HTERT RPE-1 (cell line): ENCODE data around the gene OTX2.

ENCODE experiments used
- in situ Hi-C: fragments of 300-500 bp; cut with MboI; formaldehyde crosslinking; loops from 4 replicates; pipeline ENCODE4 v1.14.3; 2020; ENCODE audit warnings: low sequenced_read_pairs

The OTX2 gene

DNA sequence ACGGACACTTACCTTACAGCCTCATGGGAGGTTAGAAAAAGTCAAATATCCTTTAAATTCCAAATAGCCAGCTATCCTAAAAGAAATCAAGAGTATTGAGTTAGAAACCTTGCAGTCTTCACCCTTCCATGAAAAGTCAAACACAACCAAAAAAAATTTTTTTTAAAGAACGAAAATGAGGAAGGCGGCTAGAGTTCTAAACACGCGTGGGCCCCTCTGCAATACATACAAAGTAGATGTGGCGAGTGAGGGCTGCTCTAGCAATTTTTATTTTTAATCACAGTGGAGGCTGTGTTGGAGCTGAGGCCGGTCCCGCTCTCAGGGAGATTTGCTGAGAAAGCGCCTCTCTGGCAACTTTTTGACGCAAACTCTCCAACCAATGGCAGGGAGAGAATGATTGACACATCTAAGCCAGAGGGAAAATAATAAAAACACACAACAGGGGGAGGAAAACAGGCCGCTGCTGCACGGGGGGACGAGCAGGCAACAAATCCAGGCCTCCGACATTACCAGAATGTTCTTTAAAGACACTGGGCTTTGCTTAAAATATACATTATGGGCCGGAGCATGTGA is at the start of gene OTX2:
TSS of gene OTX2 (minus strand) at position 333 of the 573 bp plus-strand sequence. CDS start 5,023 bp downstream, outside the sequence.
- in situ Hi-C loops = no loop called here

DNA sequence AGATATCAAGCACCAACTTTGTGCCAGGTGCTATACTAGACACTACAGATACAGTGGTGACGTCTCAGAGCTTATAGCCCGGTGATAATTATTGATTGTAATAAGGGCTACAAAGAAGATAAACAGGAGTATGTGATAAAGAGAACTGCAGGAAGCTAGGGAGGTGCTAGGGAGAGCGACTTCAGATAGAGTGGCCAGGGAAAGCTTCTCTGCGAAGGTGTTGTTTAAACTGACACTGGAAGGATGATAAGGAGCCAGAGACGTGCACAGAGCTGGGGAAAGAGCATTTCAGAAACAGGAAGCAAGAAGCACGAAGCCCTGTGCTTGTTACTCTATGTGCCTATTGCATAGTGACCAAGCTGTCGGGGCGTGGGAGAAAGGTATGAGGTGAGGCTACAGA is 48.1 kb upstream of the OTX2 start:
- in situ Hi-C loops = no loop called here

- in situ Hi-C loops = no loop called here
Measured at GRCh38 chr14:56857216-56857615, 46.9 kb upstream of the OTX2 start.

GRCh38 chr14:56855891-56856461 is 45.7 kb upstream of the OTX2 start:
- in situ Hi-C loops = no loop called here

DNA sequence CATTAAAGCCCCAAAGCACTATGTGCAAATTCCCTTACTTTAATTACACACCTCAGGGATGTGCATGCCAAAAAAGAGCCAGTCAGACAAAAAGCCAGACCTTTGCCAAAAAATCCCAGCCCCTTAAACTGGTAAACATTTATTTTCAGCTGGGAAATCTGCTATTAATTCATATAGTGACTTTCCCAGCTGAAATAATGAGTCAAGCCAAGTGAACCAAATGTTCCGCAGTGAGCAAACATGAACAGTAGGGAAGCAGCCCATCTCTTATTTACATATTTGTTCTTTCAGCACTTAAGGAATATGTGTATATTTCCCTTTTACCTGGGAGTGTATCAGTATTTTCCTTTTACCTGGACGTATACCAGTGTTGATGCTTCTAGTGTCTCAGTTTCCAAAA is 44.0 kb upstream of the OTX2 start:
- in situ Hi-C loops = no loop called here

DNA sequence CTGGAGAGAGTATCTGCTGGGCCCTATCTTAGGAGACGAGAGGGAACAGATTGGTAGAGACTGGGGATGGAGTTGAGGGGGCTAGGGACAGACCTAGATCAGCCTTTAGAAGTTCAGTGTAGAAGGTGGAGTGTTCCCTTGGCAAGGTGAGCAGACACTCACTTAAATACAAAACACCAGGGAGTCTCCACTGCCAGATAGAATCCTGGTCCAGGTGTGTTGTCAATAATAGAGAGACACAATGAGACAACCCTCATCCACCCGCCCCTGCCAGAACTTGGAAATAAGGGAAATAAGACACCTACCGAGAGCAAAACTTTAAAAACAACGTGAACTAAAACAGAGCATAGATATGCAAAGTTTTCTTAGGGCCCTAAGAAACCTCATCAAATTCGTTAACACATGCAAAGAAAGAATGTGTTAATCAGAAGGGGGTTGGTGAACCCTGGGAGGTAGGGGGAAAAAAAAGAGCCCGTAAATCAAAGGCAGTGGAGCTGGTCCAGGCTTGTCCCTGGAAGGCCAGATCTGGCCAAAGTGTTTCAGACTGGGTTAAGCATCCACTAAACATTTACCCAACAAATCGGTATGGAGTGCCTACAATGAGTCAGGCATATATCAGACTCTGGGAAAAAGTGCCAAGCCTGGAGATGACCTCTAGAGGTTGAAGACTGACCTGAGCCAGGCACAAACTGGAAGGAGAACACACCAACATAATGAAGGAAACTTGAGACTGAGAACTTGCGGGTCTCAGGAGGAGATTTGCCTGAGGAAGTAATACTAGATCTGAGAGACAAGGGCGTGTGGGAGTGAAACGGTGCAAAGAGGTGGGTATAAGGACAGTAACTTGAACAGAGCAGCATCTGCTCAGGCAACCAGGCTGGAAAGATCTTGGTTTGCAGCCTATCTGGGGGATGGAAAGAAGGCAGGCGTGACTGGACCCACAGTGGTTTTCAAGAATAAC is 37.0 kb upstream of the OTX2 start:
- in situ Hi-C loops = no loop called here

DNA sequence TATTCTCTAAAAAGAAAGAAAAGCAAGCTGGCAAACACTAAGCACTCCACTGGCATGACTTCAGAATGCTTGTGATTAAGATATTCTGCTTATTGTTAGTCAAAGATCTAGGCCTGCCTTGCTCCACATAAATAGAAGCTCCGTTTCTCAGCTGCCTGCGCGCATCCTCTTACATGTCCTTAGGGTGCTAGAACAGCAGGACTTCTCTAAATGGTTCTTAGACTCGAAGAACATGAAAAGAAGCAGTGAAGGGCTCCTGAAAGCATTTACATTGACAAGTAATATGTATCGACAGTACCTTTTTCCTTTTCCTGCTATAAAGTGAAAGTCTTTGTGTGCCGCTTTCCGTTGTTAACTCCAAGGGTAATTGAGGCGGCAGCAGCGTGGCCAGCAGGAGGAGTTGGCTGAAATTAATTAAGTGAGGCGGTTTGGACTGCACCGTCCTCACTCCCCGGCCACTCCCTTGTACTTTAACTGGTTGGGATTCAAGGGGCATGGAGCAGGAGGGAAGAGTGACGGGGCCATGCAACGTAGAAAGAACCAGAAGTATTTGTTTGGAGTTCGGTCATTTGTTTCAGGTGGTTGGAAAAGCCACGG is 34.2 kb upstream of the OTX2 start:
- in situ Hi-C loops = no loop called here

DNA sequence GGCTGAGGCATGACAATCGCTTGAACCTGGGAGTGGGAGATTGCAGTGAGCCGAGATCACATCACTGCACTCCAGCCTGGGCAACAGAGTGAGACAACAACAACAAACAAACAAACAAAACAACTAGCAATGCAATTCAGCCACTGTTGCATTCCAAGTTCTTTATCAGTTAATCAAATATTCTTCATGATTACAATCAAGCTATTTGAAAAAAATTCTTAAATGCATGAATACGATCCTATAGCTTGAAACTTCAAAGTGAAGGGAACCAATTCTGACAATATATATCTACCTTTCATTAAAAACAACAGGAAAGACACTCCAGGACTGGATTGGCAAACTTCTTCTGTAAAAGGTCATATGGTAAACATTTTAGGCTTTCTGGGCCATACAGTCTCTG is 31.3 kb upstream of the OTX2 start:
- in situ Hi-C loops = no loop called here

DNA sequence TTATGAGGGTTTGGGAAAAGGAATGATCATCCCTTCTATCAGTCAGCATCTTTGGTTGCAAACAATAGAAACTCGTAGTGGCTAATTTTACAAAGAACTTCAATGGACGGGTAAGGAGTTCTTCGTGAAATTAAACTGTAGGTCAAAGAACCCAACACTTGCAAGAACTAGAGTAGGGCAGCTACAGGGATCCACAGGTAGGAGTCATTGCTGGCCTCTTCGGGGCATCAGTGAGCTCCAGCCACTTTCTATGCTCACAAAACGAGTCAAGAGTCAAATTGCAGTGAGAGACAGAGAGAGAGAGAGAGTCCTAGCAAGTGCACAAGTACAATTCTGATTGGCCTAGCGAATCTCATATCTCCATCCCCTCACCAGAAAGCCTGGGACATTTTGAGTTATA is 29.9 kb upstream of the OTX2 start:
- in situ Hi-C loops = no loop called here

DNA sequence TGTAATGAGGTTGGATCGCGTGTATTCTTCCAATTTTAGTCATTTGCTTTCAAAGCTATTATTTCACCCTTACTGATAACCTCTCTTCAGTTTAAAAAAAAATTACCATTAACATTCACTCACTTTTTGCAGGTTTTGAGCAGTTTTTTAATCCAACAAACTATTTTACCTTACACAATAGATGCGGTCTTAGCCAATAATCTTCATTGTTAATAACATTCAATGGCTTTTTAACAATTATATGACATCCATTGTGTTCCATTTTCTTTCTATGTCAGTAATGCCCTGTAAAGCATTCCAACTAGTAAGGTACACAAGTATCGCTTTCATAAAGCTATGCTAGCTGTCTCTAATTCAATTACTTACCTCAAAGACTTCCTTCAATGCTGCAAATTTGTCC is 18.9 kb upstream of the OTX2 start:
- in situ Hi-C loops = no loop called here

GRCh38 chr14:56826214-56826613 is 15.9 kb upstream of the OTX2 start:
- in situ Hi-C loops = no loop called here

DNA sequence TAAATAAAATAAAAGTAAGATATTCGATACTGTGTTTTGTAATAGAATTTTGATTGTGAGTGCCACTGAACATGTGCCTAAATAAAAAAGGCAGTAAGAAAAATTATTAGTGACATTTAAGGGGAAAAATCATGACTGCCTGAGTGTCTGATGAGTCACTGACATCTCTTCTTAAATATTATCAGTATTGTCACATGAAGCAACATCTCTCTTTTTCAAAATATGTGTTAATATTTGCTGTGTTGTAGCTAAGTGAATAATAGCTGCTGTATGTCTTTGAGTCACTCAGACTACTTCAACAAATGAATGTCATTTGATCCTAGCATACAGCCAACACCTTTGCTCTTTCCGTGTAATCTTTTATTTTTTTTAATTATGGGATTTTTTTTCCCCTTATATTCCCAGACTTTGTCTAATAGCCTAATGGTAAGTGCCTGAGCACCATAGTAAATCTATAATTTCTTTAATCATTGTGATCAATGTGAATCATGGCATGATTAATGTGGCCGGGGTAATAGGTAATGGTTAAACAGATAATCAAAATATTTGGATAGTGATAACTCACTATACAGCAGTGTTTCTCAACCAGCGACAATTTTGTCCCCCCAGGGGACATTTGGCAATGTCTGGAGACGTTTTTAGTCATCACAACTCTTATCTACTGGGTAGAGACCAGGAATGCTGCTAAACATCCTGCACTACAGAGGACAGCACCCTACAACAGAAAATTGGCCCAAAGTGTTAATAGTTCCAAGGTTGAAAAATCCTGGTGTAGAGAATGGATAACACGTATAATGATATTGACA is 11.7 kb upstream of the OTX2 start:
- in situ Hi-C loops = no loop called here

DNA sequence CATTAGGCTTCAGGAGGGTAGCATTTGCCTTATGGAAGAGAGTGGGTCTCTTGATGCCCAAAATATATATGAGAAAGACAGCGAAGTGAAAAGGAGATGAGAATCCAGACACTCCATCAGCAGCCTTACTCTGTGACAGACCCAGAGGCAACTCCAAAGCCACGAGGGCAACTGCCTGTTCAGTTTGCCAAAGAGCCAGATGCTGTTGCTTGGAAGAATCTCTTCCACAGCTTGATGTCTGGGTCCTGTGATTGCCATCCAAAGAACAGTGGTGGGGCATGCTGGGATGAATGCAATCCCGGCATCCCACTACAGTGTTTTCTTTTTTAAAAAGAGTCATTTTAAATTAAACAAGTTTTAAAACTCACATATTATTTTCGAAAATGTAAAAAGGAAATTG is 10.9 kb upstream of the OTX2 start:
- in situ Hi-C loops = no loop called here

DNA sequence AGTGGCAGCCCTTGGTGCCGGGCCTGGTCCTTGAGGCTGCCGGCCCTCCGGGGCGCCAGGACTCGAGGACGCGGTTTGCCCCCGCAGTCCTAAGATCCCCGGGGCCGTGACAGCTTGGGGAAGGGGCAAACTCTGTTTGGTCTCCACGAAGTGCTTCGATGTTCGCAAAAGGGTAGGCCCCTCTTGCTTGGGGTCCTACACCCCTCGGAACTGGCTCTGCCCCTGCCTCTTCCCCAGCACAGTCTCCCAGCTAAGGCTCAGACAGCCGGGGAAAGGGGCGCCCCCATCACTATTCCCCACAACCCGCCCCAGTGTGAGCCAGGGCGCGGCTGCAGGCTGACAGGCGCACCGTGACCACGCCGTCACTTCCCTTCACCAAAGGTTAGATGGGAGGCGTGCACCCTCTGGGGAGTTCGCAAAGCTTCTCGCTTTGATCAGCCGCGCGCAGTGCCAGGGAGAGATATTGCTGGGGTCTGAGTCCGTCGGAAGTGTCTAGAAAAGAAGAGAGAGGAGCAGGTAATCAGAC is 7.2 kb upstream of the OTX2 start:
- in situ Hi-C loops = no loop called here

DNA sequence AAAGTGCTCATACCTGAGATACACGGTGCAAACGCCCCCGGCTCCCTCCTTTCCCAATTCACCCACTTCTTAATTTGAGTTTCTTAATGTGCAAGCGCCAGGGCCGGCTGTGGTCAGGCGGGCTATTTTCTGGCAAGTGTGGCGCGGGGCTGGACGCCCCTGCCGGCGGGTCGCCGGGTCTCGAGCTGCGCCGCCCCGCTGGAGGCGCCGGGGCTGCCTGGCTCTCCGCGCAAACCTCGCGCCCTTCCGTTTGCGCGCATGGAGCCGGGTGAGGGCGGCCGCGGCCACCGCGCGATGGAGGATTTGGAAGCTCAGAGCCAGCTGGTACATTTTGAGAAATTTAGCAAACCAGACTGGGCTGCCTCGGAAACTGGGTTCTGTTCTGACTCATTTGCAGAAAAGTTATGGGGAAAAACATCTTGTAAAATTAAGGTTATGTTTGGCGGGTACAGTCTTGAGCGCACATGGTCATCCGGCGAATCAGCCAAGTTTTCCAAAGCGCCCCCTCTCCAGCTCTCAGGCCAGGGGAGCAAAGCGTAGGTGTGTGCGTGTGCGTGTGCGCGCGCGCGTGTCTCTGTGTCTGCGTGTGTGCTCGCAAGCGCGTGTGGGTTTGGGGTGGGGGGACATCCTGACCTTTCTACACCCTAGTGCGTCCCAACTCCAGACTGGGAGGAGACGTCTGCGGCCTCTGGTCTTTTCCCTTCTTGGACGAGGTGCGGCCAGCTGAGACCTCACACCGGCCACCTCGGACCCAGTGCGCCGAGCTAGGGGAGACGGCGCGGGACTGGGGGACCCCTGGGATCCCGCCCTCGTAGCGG is 6.5 kb upstream of the OTX2 start:
- in situ Hi-C loops = no loop called here

GRCh38 chr14:56815745-56816144 is 5.5 kb upstream of the OTX2 start:
- in situ Hi-C loops = no loop called here

- in situ Hi-C loops = no loop called here
Measured at GRCh38 chr14:56814969-56815700, 4.9 kb upstream of the OTX2 start.

GRCh38 chr14:56814519-56814959 is 4.3 kb upstream of the OTX2 start:
- in situ Hi-C loops = no loop called here

- in situ Hi-C loops = no loop called here
Measured at GRCh38 chr14:56813143-56813551, 2.9 kb upstream of the OTX2 start.
